ENCODE results near the gene TTLL7. TPM values are rescaled to one million over a fixed set of nuclear protein-coding genes. Genes with fewer than 3 reads are reported as not detected.

TTLL7 gene
- polyA plus RNA-seq, 1 donor (not counting 4 experiments of a cell fraction or from before 2014, with no cell fraction given): 8.1 TPM

DNA sequence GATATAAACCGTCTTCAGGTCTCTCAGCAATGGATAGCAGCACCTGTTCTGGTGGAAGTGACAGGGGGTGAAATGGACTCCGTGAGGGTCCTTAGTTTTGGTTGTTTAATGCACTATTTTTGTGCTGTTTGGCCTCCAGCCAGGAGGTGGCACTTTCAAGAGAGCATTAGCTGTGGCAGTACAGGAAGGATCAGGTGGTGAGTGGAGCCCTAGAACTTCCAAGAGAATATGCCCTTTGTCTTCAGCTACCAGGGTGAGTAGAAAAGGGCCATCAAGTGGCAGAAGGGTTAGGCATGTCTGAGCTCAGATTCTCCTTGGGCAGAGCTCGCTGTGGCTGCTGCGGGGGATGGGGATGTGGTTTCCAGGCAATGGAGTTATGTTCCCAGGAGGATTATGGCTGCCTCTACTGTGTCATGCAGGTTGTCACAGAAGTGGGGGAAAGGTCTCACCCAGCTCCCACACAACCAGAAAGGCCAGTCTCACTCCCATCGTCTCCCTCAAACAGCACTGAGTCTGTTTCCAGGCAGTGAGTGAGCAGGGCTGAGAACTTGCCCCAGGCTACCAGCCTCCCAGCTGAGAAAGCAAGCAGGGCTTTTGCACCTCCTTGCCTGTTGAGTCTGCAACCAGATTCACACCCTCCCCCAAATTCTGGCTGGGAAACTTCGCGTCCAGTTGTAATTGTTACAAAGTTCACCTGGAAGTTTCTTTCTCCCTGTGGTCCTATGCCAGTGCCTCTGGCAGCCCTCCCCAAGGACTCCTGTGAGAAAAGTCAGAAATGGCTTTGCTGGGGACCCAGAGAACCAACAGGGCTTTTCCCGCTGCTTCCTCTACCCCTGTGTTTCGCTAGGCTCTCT lies 39.1 kb upstream of the TTLL7 start:
- no peaks in the 10 kb centered on the region for H3K9me1 ChIP-seq (ENCODE audit: control insufficient read depth, extremely low read depth, insufficient read depth, low read length)
- FAIRE-seq (no peak), DNase-seq (ENCODE audit: low read depth, low spot score) (no peak)
- H3K27me3 ChIP-seq (ENCODE audit: control insufficient read depth, extremely low read depth, insufficient read depth, low read length): no peaks in the 10 kb centered on the region
- TF ChIP-seq, protein P1, sequence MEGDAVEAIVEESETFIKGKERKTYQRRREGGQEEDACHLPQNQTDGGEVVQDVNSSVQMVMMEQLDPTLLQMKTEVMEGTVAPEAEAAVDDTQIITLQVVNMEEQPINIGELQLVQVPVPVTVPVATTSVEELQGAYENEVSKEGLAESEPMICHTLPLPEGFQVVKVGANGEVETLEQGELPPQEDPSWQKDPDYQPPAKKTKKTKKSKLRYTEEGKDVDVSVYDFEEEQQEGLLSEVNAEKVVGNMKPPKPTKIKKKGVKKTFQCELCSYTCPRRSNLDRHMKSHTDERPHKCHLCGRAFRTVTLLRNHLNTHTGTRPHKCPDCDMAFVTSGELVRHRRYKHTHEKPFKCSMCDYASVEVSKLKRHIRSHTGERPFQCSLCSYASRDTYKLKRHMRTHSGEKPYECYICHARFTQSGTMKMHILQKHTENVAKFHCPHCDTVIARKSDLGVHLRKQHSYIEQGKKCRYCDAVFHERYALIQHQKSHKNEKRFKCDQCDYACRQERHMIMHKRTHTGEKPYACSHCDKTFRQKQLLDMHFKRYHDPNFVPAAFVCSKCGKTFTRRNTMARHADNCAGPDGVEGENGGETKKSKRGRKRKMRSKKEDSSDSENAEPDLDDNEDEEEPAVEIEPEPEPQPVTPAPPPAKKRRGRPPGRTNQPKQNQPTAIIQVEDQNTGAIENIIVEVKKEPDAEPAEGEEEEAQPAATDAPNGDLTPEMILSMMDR (optimal IDR thresholded peaks at IDR 0.05 in 1 of 3, IDR thresholded peaks at IDR 0.05 in 1 of 3, conservative IDR thresholded peaks at IDR 0.05 in 1 of 3; ENCODE audit: extremely low read depth in 1 of 3, insufficient read depth in 2 of 3, low read length in 3 of 3): no peak
- TF ChIP-seq EZH2 (IDR thresholded peaks at IDR 0.05; ENCODE audit: low read length): no peak
- dilution Hi-C loops (cut with MboI; ENCODE audit: extremely low pct_ligation_motif_present, low sequenced_read_pairs): no loop called here
- no peaks in the 10 kb centered on the region for H4K20me1 ChIP-seq (ENCODE audit: control insufficient read depth, extremely low read depth, insufficient read depth, low read length)
- no peak overlapping the region for H3K9ac ChIP-seq (ENCODE audit: control insufficient read depth, extremely low read depth, insufficient read depth, low read length)
- no peak overlapping the region for H3K4me2 ChIP-seq (ENCODE audit: control insufficient read depth, extremely low read depth, insufficient read depth, low read depth, low read length)
- H3K36me3 ChIP-seq (ENCODE audit: control insufficient read depth in 2 of 2, extremely low read depth in 1 of 2, insufficient read depth in 2 of 2, low read length in 2 of 2): no peaks in the 10 kb centered on the region
- no peak overlapping the region for H3K27ac ChIP-seq (ENCODE audit: control insufficient read depth, insufficient read depth, low read length)
- H3K9me3 ChIP-seq (ENCODE audit: control insufficient read depth, low read depth, low read length): no peaks in the 10 kb centered on the region
- no peaks in the 10 kb centered on the region for H3K4me1 ChIP-seq (ENCODE audit: control insufficient read depth, extremely low read depth, insufficient read depth, low read length)
- H2AFZ ChIP-seq (ENCODE audit: control insufficient read depth, low read length): no peak overlapping the region
- H3K79me2 ChIP-seq (ENCODE audit: control insufficient read depth, insufficient read depth, low read length): no peaks in the 10 kb centered on the region
- H3K4me3 ChIP-seq (ENCODE audit: control insufficient read depth in 2 of 3, extremely low read depth in 1 of 3, insufficient read depth in 2 of 3, low read depth in 1 of 3, low read length in 3 of 3): no peak overlapping the region

DNA sequence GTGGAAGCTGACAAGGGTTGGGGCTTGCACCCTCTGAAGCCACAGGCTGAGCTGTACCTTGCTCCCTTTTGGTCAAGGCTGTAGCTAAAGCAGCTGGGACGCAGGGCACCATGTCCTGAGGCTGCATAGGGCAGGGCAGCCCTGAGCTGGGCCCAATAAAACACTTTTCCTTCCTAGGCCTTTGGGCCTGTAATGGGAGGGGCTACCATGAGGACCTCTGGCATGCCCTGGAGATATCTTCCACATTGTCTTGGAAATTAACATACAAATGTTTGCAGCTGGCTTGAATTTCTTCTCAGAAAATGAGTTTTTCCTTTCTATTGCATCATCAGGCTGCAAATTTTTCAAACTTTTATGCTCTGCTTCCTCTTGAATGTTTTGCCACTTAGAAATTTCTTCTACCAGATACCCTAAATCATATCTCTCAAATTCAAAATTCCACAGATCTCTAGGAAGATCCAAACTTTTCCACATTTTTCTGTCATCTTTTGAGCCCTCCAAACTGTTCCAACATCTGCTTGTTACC lies 32.9 kb upstream of the TTLL7 start:
- dilution Hi-C loops (cut with MboI; ENCODE audit: extremely low pct_ligation_motif_present, low sequenced_read_pairs): no loop called here
- H3K4me1 ChIP-seq (ENCODE audit: control insufficient read depth, extremely low read depth, insufficient read depth, low read length): no peaks in the 10 kb centered on the region
- DNase-seq (ENCODE audit: low read depth, low spot score) (no peak), FAIRE-seq (no peak)
- TF ChIP-seq, protein P1 (optimal IDR thresholded peaks at IDR 0.05 in 1 of 3, IDR thresholded peaks at IDR 0.05 in 1 of 3, conservative IDR thresholded peaks at IDR 0.05 in 1 of 3; ENCODE audit: extremely low read depth in 1 of 3, insufficient read depth in 2 of 3, low read length in 3 of 3): no peak
- TF ChIP-seq EZH2 (IDR thresholded peaks at IDR 0.05; ENCODE audit: low read length): no peak
- H3K4me3 ChIP-seq (ENCODE audit: control insufficient read depth in 2 of 3, extremely low read depth in 1 of 3, insufficient read depth in 2 of 3, low read depth in 1 of 3, low read length in 3 of 3): no peak overlapping the region
- H3K79me2 ChIP-seq (ENCODE audit: control insufficient read depth, insufficient read depth, low read length): no peaks in the 10 kb centered on the region
- no peak overlapping the region for H3K9ac ChIP-seq (ENCODE audit: control insufficient read depth, extremely low read depth, insufficient read depth, low read length)
- H3K27me3 ChIP-seq (ENCODE audit: control insufficient read depth, extremely low read depth, insufficient read depth, low read length): no peaks in the 10 kb centered on the region
- no peak overlapping the region for H2AFZ ChIP-seq (ENCODE audit: control insufficient read depth, low read length)
- no peak overlapping the region for H3K27ac ChIP-seq (ENCODE audit: control insufficient read depth, insufficient read depth, low read length)
- H3K9me3 ChIP-seq (ENCODE audit: control insufficient read depth, low read depth, low read length): no peaks in the 10 kb centered on the region
- no peak overlapping the region for H3K4me2 ChIP-seq (ENCODE audit: control insufficient read depth, extremely low read depth, insufficient read depth, low read depth, low read length)
- no peaks in the 10 kb centered on the region for H3K36me3 ChIP-seq (ENCODE audit: control insufficient read depth in 2 of 2, extremely low read depth in 1 of 2, insufficient read depth in 2 of 2, low read length in 2 of 2)
- H4K20me1 ChIP-seq (ENCODE audit: control insufficient read depth, extremely low read depth, insufficient read depth, low read length): no peaks in the 10 kb centered on the region
- no peaks in the 10 kb centered on the region for H3K9me1 ChIP-seq (ENCODE audit: control insufficient read depth, extremely low read depth, insufficient read depth, low read length)
